OCI-LY7 (cell line): ENCODE measurements around the gene TSHZ3.

Experiments used
- CTCF ChIP-seq: fragments of 200-600 bp; sonication (generic); conservative IDR thresholded peaks from 2 replicates; pipeline ENCODE4 v1.5.1; 2014; ENCODE audit warnings: mild to moderate bottlenecking, antibody characterized with exemption, low read length, moderate library complexity, mixed read lengths
- EZH2phosphoT487 ChIP-seq: fragments of 200-600 bp; sonication (generic); IDR thresholded peaks from 2 replicates; pipeline ENCODE4 v1.6.1; 2018; ENCODE audit warnings: low read depth, borderline replicate concordance, mild to moderate bottlenecking, mixed run types, antibody characterized with exemption, low read length, moderate library complexity, mixed read lengths

GRCh38 chr19:31280287-31281006, 68.8 kb downstream of the TSHZ3 start:
- no peak for TF ChIP-seq CTCF
- no peak for TF ChIP-seq EZH2phosphoT487
